Keratinocyte (primary cell): ENCODE results near the gene STON1. TPM values are rescaled to one million over a fixed set of nuclear protein-coding genes. Genes with fewer than 3 reads are reported as not detected.

Source experiments
- DNase-seq: peaks from one replicate; pipeline ENCODE4 v3.0.0-alpha.2; 2011; ENCODE audit warnings: low read depth, missing footprints, low spot score
- FAIRE-seq: peaks from 2 replicates; lab custom pipeline; 2011; peaks lifted over from hg19 to GRCh38; lab: Jason Lieb, UNC
- H2AFZ ChIP-seq: 2 replicates; pipeline ENCODE4 v1.6.0; 2012; ENCODE audit warnings: low read length, control low read depth, inconsistent platforms; ENCODE audit not compliant: control insufficient read depth
- H3K27ac ChIP-seq: 2 replicates; pipeline ENCODE4 v1.5.1; 2011; ENCODE audit warnings: low read length; ENCODE audit not compliant: control insufficient read depth, insufficient read depth
- H3K27me3 ChIP-seq: 3 replicates; pipeline ENCODE4 v1.6.0; 2011; ENCODE audit warnings: low read length; ENCODE audit not compliant: control insufficient read depth, insufficient read depth; ENCODE audit errors: extremely low read depth
- H3K36me3 ChIP-seq, 2 experiments: 2 replicates in 1 of 2; 3 replicates in 1 of 2; pipeline ENCODE4 v1.5.1; 2011; ENCODE audit warnings: low read length in 2 of 2, mild to moderate bottlenecking in 1 of 2; ENCODE audit not compliant: control insufficient read depth in 2 of 2, insufficient read depth in 2 of 2; ENCODE audit errors: extremely low read depth in 1 of 2
- H3K4me1 ChIP-seq: 3 replicates; pipeline ENCODE4 v1.5.1; 2011; ENCODE audit warnings: low read length; ENCODE audit not compliant: control insufficient read depth, insufficient read depth; ENCODE audit errors: extremely low read depth
- H3K4me2 ChIP-seq: 3 replicates; pipeline ENCODE4 v1.6.0; 2011; ENCODE audit warnings: low read depth, low read length; ENCODE audit not compliant: control insufficient read depth, insufficient read depth; ENCODE audit errors: extremely low read depth
- H3K4me3 ChIP-seq, 3 experiments: fragments of 200-600 bp in 1 of 3; sonication (generic) in 1 of 3; 2 replicates in 2 of 3; 3 replicates in 1 of 3; pipeline ENCODE4 v1.5.1; 2011 to 2016; ENCODE audit warnings: low read length in 3 of 3, mild to moderate bottlenecking in 3 of 3, control low read depth in 2 of 3, inconsistent platforms in 1 of 3, low read depth in 1 of 3, mixed read lengths in 1 of 3, mixed run types in 1 of 3, moderate library complexity in 1 of 3; ENCODE audit not compliant: control insufficient read depth in 2 of 3, insufficient read depth in 2 of 3; ENCODE audit errors: extremely low read depth in 1 of 3
- H3K79me2 ChIP-seq: 2 replicates; pipeline ENCODE4 v1.6.0; 2012; ENCODE audit warnings: low read length; ENCODE audit not compliant: control insufficient read depth, insufficient read depth
- H3K9ac ChIP-seq: 3 replicates; pipeline ENCODE4 v1.6.0; 2011; ENCODE audit warnings: low read length; ENCODE audit not compliant: control insufficient read depth, insufficient read depth; ENCODE audit errors: extremely low read depth
- H3K9me1 ChIP-seq: 3 replicates; pipeline ENCODE4 v1.6.0; 2011; ENCODE audit warnings: low read length; ENCODE audit not compliant: control insufficient read depth, insufficient read depth; ENCODE audit errors: extremely low read depth
- H3K9me3 ChIP-seq: 2 replicates; pipeline ENCODE4 v1.5.1; 2012; ENCODE audit warnings: low read depth, low read length; ENCODE audit not compliant: control insufficient read depth
- H4K20me1 ChIP-seq: 3 replicates; pipeline ENCODE4 v1.6.0; 2011; ENCODE audit warnings: low read length; ENCODE audit not compliant: control insufficient read depth, insufficient read depth; ENCODE audit errors: extremely low read depth
- CTCF ChIP-seq, 3 experiments: IDR thresholded peaks in 1 of 3; conservative IDR thresholded peaks in 1 of 3; optimal IDR thresholded peaks in 1 of 3; 2 replicates in 2 of 3; 3 replicates in 1 of 3; pipeline versions ENCODE3 to v1.5.1; 2011; ENCODE audit warnings: low read length in 3 of 3, mild to moderate bottlenecking in 3 of 3, moderate library complexity in 2 of 3, control low read depth in 1 of 3, inconsistent platforms in 1 of 3; ENCODE audit not compliant: insufficient read depth in 2 of 3; ENCODE audit errors: extremely low read depth in 1 of 3
- EZH2 ChIP-seq: IDR thresholded peaks from one replicate; pipeline ENCODE4 v1.6.1; 2012; ENCODE audit warnings: inconsistent platforms, mild to moderate bottlenecking, low read length, moderate library complexity
- dilution Hi-C: fragments of 300-500 bp; cut with MboI; formaldehyde crosslinking; loops from one replicate; pipeline ENCODE4 v1.7.0; 2020; ENCODE audit warnings: low sequenced_read_pairs; ENCODE audit not compliant: extremely low pct_ligation_motif_present
- polyA plus RNA-seq, 5 experiments: library from polyadenylated mRNA; depleted of rRNA in 3 of 5; stranded (reverse) in 3 of 5; stranded (forward) in 1 of 5; unstranded in 1 of 5; fragments of >200 nt; gene quantifications; 1 replicate in 1 of 5; 2 replicates in 3 of 5; 3 replicates in 1 of 5; pipeline versions ENCODE4 v1.2.1 to v1.2.3, GENCODE V29; 2011 to 2012; ENCODE audit warnings: missing spikeins in 2 of 5, low read depth in 1 of 5, low replicate concordance in 1 of 5

STON1 gene
- polyA plus RNA-seq, 1 donor (not counting 4 experiments of a cell fraction or from before 2014, with no cell fraction given): 1.2 TPM

DNA sequence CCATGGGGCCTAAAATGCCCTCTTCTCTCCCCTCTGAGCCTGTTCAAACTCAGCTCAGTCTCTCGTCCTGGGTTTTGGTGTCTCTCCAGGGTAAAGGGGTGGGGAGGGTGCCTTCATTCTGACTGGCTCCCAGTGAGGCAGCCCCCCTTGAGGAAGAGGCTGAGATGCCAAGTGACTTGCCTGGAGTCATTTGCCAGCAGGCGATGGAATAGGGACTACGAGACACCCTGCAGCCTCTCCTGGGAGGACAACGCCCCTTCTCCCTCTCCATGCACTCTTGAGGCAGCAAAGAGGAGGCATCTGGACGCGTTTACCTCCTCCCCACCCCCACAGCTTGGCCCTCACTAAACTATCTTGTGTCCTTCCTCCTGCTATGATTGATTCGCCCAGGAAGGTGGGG is 760 bp upstream of the STON1 start:
- no peaks in the 10 kb centered on the region for H3K36me3 ChIP-seq
- no peak overlapping the region for H3K9ac ChIP-seq
- no peak overlapping the region for H3K4me3 ChIP-seq
- no peaks in the 10 kb centered on the region for H3K79me2 ChIP-seq
- no peaks in the 10 kb centered on the region for H3K27me3 ChIP-seq
- dilution Hi-C loops: no loop called here
- H3K4me1 ChIP-seq: peaks cover 12% of the 10 kb centered on the region
- TF ChIP-seq EZH2 (no peak), CTCF (optimal IDR thresholded peaks at IDR 0.05 in 1 of 3, IDR thresholded peaks at IDR 0.05 in 1 of 3, conservative IDR thresholded peaks at IDR 0.05 in 1 of 3; ENCODE audit: extremely low read depth in 1 of 3, insufficient read depth in 2 of 3, low read length in 3 of 3) (no peak)
- H3K27ac ChIP-seq: no peak overlapping the region
- no peak overlapping the region for H3K4me2 ChIP-seq
- no peaks in the 10 kb centered on the region for H4K20me1 ChIP-seq
- no peaks in the 10 kb centered on the region for H3K9me1 ChIP-seq
- DNase-seq: no peak
- H2AFZ ChIP-seq: no peak overlapping the region
- no peaks in the 10 kb centered on the region for H3K9me3 ChIP-seq
- no peak for FAIRE-seq

GRCh38 chr2:48529676-48530032 is 300 bp upstream of the STON1 start:
- peak overlapping the region; percentile 73 for H3K4me2 ChIP-seq
- DNase-seq (no peak), FAIRE-seq (no peak)
- no peak overlapping the region for H3K27ac ChIP-seq
- dilution Hi-C loops: no loop called here
- H3K36me3 ChIP-seq: no peaks in the 10 kb centered on the region
- H4K20me1 ChIP-seq: no peaks in the 10 kb centered on the region
- H3K4me1 ChIP-seq: peaks cover 12% of the 10 kb centered on the region
- peak overlapping the region in 1 of 3 experiments; percentile 40 for H3K4me3 ChIP-seq
- H3K79me2 ChIP-seq: no peaks in the 10 kb centered on the region
- H3K9me1 ChIP-seq: no peaks in the 10 kb centered on the region
- peak overlapping the region; percentile 19 for H2AFZ ChIP-seq
- TF ChIP-seq EZH2 (no peak), CTCF (optimal IDR thresholded peaks at IDR 0.05 in 1 of 3, IDR thresholded peaks at IDR 0.05 in 1 of 3, conservative IDR thresholded peaks at IDR 0.05 in 1 of 3; ENCODE audit: extremely low read depth in 1 of 3, insufficient read depth in 2 of 3, low read length in 3 of 3) (no peak)
- H3K9ac ChIP-seq: no peak overlapping the region
- no peaks in the 10 kb centered on the region for H3K9me3 ChIP-seq
- no peaks in the 10 kb centered on the region for H3K27me3 ChIP-seq
